ENCODE results near the gene C1R.
A peak's percentile ranks its signal among the peaks of the same experiment; 100 is the strongest.

DNA sequence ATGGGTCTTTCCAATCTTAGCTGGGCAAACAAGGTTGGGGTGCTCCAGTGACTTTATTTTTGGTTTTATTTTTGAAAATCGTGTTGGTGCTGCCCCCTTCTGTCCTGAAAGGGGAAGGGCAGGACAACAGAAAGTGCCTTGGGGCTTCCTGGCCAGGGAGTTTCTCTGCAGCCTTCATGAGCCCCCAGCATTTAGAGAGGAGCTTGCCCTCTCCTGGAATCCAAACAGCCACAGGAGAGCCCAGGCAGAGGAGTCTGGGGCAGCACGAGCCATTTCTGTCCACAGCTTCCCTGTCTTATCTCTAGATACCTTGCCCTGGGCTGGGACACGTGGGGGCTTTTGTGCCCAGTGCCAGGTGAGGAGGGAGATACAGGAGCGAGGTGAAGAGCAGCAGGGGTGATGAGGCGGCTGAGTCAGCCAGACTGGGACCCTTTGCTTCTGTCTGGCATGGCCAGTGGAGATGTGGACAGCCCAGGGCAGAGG is 21.2 kb upstream of the C1R start:
- TF ChIP-seq, protein P1, sequence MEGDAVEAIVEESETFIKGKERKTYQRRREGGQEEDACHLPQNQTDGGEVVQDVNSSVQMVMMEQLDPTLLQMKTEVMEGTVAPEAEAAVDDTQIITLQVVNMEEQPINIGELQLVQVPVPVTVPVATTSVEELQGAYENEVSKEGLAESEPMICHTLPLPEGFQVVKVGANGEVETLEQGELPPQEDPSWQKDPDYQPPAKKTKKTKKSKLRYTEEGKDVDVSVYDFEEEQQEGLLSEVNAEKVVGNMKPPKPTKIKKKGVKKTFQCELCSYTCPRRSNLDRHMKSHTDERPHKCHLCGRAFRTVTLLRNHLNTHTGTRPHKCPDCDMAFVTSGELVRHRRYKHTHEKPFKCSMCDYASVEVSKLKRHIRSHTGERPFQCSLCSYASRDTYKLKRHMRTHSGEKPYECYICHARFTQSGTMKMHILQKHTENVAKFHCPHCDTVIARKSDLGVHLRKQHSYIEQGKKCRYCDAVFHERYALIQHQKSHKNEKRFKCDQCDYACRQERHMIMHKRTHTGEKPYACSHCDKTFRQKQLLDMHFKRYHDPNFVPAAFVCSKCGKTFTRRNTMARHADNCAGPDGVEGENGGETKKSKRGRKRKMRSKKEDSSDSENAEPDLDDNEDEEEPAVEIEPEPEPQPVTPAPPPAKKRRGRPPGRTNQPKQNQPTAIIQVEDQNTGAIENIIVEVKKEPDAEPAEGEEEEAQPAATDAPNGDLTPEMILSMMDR (IDR thresholded peaks at IDR 0.05; ENCODE audit: insufficient read depth, low read length): peak; percentile 63
- TF ChIP-seq SPI1 (IDR thresholded peaks at IDR 0.05; ENCODE audit: borderline replicate concordance, low read depth): peak; percentile 29; the same call in 1 of the 2 replicates
- no peak for TF ChIP-seq POLR2AphosphoS5 (IDR thresholded peaks at IDR 0.05; ENCODE audit: low read depth)
- TF ChIP-seq, protein P2, sequence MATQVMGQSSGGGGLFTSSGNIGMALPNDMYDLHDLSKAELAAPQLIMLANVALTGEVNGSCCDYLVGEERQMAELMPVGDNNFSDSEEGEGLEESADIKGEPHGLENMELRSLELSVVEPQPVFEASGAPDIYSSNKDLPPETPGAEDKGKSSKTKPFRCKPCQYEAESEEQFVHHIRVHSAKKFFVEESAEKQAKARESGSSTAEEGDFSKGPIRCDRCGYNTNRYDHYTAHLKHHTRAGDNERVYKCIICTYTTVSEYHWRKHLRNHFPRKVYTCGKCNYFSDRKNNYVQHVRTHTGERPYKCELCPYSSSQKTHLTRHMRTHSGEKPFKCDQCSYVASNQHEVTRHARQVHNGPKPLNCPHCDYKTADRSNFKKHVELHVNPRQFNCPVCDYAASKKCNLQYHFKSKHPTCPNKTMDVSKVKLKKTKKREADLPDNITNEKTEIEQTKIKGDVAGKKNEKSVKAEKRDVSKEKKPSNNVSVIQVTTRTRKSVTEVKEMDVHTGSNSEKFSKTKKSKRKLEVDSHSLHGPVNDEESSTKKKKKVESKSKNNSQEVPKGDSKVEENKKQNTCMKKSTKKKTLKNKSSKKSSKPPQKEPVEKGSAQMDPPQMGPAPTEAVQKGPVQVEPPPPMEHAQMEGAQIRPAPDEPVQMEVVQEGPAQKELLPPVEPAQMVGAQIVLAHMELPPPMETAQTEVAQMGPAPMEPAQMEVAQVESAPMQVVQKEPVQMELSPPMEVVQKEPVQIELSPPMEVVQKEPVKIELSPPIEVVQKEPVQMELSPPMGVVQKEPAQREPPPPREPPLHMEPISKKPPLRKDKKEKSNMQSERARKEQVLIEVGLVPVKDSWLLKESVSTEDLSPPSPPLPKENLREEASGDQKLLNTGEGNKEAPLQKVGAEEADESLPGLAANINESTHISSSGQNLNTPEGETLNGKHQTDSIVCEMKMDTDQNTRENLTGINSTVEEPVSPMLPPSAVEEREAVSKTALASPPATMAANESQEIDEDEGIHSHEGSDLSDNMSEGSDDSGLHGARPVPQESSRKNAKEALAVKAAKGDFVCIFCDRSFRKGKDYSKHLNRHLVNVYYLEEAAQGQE (IDR thresholded peaks at IDR 0.05; ENCODE audit: insufficient replicate concordance, low read depth): no peak
- no peak for TF ChIP-seq GABPA (IDR thresholded peaks at IDR 0.05; ENCODE audit: low read depth)
